Measurements from ENCODE around the gene CERS6.

CERS6 gene

GRCh38 chr2:168801471-168801870 is 345.4 kb downstream of the CERS6 start:
- no peak for DNase-seq (ENCODE audit: low read depth)
- TF ChIP-seq CTCF (IDR thresholded peaks at IDR 0.05; ENCODE audit: low read depth, low read length) (no peak), MAX (IDR thresholded peaks at IDR 0.05; ENCODE audit: low read depth, low read length) (no peak), POLR2A (IDR thresholded peaks at IDR 0.05; ENCODE audit: extremely low read depth, insufficient read length) (no peak)
- H3K4me3 ChIP-seq (ENCODE audit: low read depth, low read length): no peak overlapping the region

DNA sequence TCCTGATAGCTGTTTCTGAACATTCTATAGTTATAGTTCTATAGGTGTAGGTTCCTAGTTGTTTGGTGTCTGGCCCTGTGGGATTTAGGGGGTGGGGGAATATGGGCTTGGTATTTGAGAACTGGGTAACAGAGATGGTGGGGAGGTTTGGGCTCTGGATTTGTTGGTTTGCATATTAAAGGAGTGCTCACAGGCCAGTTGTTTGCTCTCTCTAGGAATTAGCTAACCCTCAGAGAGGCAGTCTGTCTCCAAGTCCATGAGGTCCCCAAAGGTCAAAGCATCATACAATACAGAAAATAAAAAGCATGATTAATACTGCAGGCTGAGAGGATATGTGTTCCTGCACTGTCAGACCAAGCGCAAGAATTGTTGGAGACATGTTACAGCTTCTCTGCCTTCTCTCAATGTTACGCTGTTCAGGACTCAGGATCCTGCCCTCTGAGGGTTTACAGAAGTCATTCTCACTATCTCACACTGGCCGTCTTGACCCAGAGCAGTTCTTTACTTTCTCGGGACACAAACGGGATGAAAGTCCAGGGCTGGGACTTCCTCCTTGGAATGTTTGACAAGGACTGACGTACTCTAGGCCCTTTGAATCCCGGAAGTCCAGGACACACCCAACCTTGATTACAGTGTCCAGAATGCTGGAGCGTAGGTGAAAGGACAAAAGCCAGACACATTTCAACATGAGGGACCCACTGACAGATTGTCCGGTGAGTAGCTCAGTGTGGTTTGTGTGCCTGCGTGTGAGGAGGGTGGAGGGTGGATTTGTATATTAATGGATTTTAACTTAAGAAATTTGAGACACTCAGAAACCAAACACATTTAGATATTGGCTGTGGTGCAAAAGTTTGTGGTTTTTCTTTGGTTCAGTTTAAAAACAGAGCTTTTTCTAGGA is 346.1 kb downstream of the CERS6 start, which contains the start of gene NOSTRIN:
NOSTRIN (plus strand) TSS at position 677 of the 898 bp plus-strand sequence; CDS start at position 687, 10 bp downstream.
- no peak within 1 kb of the TSS for H3K4me3 ChIP-seq (ENCODE audit: low read depth, low read length)
- TF ChIP-seq CTCF (IDR thresholded peaks at IDR 0.05; ENCODE audit: low read depth, low read length): no peak
- no peak for TF ChIP-seq POLR2A (IDR thresholded peaks at IDR 0.05; ENCODE audit: extremely low read depth, insufficient read length)
- TF ChIP-seq MAX (IDR thresholded peaks at IDR 0.05; ENCODE audit: low read depth, low read length): no peak
- no peak for TF ChIP-seq MYC (IDR thresholded peaks at IDR 0.05; ENCODE audit: low read depth, low read length)
- DNase-seq (ENCODE audit: low read depth): no peak

DNA sequence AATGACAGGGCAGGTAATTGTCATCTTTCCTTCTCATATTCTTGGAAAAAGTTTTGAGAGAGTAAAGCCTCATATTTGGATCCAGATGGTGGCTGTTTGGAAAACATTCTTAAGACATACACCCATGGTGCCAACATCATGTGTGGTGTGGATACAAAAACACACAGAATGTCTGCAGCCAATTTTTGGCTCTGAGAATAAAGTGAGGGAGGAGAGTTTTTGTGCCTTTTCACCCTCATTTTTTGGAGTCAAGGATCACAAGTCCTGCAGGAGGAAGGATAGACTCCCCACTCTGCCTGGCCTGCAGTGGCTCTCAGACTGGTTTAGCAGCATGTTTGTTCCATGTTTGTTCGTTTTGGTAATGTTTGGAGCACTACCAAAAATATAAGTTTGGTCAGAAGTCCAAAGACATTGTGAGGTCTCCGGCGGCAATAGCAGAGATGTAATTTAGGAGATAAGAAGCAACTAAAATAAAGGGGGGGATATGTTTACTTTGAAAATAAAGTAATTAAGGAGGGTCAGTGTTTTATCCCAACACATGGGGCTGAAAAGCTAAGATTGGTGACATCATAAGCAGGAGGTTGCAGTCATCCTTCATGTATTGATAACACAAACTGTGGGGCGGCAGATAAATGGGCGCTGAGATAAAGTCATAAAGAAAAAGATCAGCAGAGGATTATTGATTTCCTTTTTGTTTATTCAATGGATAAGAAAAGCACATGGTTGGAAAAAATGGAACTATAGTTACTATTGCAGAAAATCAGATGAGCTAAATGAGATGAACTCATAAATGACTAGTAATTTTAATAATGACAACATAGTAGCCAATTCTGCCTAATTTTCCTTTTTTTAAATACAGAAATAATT is 347.0 kb downstream of the CERS6 start:
- H3K4me3 ChIP-seq (ENCODE audit: low read depth, low read length): no peak overlapping the region
- TF ChIP-seq POLR2A (IDR thresholded peaks at IDR 0.05; ENCODE audit: extremely low read depth, insufficient read length) (no peak), MAX (IDR thresholded peaks at IDR 0.05; ENCODE audit: low read depth, low read length) (no peak), CTCF (IDR thresholded peaks at IDR 0.05; ENCODE audit: low read depth, low read length) (no peak), MYC (IDR thresholded peaks at IDR 0.05; ENCODE audit: low read depth, low read length) (no peak)
- DNase-seq (ENCODE audit: low read depth): no peak

- TF ChIP-seq MYC (IDR thresholded peaks at IDR 0.05; ENCODE audit: low read depth, low read length): no peak
- TF ChIP-seq CTCF (IDR thresholded peaks at IDR 0.05; ENCODE audit: low read depth, low read length): no peak
- no peak for TF ChIP-seq POLR2A (IDR thresholded peaks at IDR 0.05; ENCODE audit: extremely low read depth, insufficient read length)
- no peak for TF ChIP-seq MAX (IDR thresholded peaks at IDR 0.05; ENCODE audit: low read depth, low read length)
- H3K4me3 ChIP-seq (ENCODE audit: low read depth, low read length): no peak overlapping the region
- no peak for DNase-seq (ENCODE audit: low read depth)
Measured at GRCh38 chr2:168804214-168804613, 348.1 kb downstream of the CERS6 start.

DNA sequence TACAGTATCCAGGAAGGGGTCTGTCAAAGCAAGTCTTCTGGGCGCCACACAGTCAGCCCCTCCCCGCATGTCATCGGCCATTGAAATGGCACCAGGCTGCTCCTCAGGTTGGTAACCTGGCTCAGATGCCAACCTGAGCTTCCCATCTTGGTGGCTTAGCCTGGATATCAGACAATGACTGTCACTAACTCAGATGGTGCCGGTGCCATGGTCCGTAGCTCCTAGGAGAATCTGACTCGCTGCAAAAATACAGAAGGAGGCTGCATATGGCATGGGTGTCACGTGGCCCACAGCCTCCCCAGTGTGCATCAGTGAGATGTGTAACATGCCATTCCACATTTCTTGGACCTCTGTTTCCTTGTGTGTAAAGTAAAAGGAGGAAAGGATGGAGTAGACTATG is 349.5 kb downstream of the CERS6 start:
- H3K4me3 ChIP-seq (ENCODE audit: low read depth, low read length): no peak overlapping the region
- TF ChIP-seq MAX (IDR thresholded peaks at IDR 0.05; ENCODE audit: low read depth, low read length) (no peak), CTCF (IDR thresholded peaks at IDR 0.05; ENCODE audit: low read depth, low read length) (no peak), MYC (IDR thresholded peaks at IDR 0.05; ENCODE audit: low read depth, low read length) (no peak), POLR2A (IDR thresholded peaks at IDR 0.05; ENCODE audit: extremely low read depth, insufficient read length) (no peak)
- no peak for DNase-seq (ENCODE audit: low read depth)
